GM18870 (cell line): ENCODE results near the gene C3orf20.

Experiments used
- ATAC-seq: cut with Tn5 transposase; IDR thresholded peaks from one replicate; pipeline ENCODE4 v1.9.1; 2021; ENCODE audit warnings: moderate library complexity; ENCODE audit not compliant: unreplicated experiment

The C3orf20 gene

DNA sequence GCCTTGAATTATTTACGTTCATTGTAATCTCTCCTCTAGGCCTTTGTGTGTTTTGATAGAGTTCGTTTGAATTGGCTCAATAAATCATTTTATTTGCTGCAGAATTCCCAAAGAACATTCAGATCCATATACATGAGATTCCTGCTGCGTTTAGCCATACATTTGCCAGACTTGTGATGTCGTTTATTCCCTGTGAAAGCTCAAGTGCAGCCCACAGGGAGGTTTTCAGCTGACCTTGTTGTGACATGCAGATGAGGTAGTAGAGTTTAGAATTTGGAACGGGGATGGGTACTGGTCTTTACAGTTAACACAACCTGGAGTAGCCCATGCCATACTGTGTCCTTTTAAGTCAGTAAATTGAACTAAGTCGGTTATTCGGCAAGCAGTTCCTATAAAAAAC is at the start of gene C3orf20:
TSS of gene C3orf20 (plus strand) at position 301 of the 400 bp plus-strand sequence. CDS start 7,573 bp downstream, outside the sequence.
- ATAC-seq: no peak

DNA sequence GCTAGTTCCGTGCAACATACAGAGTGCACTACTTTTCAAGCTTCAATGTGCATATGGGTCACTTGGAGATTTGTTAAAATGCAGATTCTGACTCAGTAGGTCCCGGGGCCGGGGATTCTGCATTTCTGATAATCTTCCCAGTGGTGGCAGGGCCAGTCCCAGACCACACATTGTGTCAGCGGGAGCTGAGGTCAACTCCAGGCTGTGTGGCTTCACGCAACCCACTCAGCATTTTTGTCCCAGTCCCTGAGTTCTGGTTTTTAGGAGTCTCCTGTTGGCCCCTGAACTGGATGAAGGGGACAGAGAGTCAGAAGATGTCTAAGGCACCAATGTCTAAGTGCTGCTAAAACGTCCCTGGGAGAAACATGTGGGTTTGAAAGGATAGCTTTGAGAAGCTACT is 49.5 kb upstream of the C3orf20 start:
- no peak for ATAC-seq

DNA sequence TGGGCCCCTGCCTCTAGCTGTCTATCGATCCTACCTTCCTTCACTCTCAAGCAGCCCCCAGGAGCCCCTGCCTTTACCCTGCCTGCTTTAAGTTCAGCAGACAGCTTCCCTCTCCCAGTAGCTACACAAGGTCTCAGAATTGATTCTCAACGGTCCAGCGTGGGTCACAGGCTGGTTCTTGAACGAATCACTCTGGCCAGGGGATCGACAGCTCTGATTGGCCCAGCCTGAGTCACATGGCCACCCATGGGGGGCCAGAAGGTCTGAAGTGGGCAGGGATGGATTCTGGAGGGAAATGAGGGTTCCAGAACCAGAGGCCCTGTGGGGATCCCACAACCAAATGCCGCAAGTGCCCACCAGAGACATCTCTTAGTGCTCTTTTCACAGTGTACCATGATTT is 47.1 kb upstream of the C3orf20 start:
- ATAC-seq: no peak

DNA sequence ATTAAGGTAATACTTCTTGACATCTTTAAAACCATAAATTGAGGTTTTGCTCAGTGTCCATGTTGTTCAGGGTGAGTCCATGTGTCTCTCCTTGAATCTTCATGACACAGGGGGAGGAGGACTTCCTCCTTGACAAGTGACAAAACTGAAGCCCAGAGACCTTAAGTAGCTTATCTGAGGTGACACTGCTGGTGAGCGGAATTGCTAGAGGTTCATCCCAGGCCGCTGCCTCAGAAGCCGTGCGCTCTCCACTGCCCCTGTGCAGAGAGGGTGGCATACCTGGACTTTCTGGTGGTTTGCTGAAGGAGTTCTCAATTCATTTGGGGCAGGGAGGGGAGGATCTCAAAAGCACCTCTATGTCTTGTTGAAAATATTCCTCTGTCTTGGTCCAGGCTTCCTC is 46.5 kb upstream of the C3orf20 start:
- no peak for ATAC-seq

DNA sequence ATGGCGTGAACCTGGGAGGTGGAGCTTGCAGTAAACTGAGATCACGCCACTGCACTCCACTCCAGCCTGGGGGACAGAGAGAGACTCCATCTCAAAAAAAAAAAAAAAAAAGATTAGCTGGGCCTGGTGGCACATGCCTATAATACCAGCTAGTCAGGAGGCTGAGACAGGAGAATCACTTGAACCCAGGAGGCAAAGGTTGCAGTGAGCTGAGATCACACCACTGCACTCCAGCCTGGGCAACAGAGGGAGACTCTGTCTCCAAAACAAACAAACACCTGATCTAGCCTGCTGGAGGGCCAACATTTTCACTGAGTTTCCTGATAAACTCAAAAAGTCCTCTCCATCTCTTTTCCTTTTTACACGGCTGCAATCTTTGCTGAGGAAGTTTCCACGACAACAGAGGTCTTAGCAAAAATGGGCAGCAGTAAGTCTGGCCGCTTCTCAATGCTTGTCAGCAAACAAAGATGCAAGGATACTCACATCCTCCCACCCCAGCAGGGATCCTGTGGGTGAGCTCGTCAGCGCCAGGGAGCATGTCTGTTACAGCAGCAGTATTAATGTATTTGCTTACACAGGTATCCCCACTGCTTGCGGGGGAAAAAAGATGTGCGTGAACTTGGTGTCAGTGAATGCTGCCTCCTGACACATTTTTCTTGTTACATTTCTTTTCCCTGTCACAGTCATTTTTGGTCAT is 44.4 kb upstream of the C3orf20 start:
- ATAC-seq: no peak

DNA sequence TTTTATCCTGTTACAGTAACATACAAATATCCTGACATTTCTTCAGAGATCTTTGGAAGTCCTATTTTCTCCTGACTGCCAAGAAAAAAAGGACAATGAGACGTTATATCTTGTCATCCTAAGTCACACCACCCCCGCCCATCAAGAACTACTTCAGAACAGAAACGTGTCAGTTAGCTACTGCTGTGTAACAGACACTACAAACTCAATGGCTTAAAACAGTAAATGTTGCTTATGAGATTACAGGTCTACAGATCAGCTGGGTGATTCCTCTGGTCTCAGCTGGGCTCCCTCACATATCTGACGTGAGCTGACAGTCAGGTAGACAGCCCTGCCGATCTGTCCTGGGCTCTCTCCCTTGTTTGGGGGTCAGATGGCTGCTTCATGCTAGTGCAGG is 43.8 kb upstream of the C3orf20 start:
- ATAC-seq: no peak

DNA sequence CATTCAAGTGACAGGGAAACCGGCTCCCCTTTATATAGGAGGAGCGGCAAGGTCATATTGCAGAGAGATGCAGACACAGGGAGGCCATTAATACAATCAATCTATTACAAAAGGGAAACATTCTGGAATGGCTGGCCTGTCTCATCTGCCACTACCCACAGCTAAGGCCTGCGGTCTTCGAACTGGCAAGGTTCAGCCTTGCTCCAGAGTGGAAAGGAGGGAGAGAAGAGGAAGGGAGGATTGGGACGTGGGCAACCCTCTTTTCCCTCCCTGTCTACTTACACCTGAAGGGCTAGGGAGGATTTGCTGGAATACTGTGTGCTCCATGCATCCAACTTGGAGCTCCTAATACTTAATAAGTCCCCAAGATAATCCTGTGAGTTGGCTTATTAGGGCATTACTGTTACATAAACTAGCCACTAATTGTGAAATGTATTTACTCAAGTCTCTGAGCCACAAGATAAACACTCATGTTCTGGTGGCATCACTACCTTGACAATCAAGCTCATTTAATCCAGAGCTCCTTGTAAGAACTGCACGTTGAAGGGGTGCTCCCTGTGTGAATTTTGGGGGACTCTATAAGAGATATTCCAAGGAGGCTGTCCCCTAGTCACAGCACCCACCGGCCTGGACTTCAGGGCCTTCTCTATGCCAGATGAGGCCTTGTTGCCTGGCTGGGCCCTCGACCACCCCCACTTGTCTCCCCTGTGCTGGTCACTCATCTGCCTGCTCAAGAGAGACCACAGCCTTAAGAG is 43.1 kb upstream of the C3orf20 start:
- ATAC-seq: no peak

DNA sequence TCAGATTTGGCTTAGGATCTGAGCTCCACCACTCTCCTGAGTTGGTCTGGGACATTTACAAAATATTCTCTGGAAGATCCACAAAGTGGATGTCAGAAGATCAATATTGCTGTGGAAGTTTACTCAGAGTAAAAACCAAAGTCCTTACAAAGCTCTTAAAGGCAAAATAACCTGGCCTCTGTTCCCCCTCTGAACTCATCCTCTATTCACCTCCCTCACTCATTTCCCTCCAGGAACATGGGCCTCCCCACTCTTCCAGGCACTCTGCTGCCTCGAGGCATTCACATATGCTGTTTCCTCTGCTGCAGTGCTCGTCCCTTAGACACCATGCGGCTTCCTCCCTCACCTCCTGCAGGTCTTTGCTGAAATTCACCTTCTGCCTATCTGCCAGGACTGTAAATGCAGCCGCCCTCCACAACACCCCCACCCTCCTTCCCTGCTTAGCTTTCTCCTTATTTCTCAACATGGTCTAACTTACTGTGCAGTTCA is 42.5 kb upstream of the C3orf20 start:
- no peak for ATAC-seq

DNA sequence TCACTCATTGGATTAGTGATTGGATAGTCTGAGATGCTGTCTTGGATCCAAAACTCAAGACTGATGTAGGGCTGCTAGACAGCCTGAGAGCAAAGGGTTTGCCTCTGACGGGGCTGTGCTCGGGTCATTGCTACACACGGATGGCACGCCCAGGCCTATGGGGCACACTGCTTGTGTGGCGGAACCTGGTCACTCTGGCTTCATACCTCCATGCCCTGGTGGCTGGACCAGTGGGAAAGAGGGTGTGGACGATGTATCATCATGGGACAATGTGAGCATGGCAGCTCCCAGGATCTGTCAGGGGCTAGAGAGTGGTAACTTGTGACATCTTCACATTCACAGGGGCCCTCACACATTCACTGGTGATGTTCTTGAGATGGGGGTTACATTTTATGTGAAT is 41.5 kb upstream of the C3orf20 start:
- no peak for ATAC-seq

DNA sequence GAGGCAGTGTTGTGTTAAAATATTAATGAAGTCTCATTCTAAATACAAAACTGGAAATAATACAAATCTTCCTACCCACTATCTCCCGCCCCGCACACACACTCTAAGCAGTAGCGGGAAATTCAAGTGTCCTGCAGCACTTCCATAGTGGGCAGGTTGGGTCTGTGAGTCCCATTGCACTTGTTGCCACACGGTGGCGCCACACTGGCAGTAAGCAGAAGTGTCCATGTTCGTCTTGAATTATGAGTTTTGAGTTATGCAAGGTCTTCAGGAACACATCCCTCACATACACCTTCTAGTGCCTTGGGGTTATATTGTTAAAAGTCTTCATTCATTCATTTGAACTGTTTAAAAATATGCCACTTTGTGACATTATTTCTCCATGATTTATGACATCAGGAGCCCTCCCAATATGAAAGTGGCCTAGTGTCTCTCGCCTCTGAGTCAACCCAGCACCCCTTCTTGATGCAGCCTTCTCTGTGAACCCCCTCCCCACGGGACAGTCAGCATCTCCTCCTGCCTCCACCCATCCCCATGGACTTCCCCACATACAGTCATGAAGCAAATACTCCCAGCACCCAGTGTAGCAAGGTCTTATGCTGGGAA is 41.0 kb upstream of the C3orf20 start:
- no peak for ATAC-seq

DNA sequence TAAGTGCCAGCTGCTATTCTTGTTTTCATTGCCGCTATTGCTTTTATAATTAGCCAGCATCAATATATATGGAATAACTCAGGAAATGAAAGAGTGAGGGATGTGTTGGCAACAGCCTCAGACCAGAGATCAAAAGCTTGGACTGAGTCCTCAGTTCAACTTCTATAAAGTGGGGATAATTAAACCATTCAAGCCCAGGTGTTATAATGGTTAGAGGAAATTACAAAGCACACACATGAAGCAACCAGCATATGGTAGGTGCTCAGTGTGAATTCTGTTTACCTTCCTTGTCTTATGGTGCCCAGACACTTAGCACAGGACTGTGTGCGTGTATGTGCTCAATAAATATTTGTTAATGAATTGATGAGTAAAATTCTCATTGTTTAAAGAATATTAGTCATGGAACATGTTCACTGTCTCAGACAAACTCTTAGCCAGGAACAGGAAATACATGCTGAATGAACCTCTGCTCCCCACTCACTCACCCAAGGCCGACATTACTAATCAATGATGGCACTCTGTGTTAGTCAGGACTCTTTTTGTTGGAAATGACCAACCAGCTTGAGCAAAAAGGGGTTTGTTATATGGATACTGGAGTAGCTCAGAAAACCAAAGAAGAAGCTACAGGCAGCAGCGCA is 40.1 kb upstream of the C3orf20 start:
- no peak for ATAC-seq

DNA sequence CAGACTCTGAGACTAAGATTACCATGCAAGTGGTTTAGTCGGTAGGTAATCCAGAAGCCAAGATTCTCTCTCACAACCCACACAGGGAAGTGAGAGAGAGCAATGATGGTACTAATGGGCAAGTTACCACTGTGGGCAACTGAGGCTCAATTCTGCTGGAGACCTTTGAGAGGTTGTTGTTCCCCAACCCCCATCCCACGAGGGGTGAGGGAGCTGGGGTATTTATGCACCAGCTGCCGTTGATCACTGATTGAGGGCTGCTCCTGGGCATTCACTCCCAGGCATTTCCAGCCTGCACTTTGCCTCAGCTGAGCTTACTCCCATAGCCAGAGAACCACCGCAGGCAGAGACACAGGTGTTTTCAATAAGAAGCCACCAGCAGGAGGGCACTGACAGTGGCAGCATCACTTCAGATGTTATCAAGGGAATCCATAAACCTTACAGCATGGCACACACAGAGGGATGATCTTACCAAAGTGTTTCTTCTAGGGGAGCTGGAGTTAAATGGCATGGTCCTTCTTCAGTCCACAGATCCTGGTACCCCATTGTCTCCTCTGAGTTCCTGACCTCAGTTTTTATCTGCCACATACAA is 38.3 kb upstream of the C3orf20 start:
- no peak for ATAC-seq

DNA sequence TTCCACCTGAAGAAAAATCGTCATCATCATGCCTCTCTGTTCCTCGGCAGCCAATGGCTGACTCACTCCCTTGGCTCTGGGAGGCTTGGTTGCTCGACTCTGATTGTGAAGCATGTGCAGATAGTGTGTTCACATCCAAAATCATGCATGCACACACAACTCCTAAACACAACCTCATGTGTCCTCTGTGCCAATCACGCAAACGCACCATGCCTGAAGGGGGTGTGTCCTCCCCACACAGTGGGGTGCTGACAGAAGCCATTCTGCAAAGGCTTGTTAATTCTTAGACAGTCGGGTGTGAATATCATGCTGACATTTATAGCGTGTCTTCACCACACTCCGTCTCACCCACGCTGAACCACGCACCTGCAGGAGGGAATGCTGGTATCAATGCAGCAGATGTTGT is 34.8 kb upstream of the C3orf20 start:
- ATAC-seq: no peak

DNA sequence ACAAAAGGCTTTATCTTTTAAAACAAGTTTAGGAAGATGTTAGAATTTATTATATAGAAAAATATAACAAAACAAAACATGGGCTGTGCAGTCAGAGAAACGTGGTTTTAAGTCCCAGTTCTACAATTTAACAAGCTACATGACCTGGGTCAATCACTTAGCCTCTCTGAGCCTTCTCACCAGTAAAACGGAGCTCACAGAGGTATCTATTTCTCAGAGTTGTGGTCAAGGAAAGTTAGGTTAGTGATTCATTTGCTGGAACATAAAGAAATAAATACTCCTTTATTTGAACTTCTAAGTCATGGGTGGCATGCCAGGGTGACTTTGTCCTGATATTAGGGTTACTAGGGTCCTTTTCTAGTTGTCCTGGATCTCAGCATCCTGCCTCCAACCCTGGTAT is 34.2 kb upstream of the C3orf20 start:
- no peak for ATAC-seq

DNA sequence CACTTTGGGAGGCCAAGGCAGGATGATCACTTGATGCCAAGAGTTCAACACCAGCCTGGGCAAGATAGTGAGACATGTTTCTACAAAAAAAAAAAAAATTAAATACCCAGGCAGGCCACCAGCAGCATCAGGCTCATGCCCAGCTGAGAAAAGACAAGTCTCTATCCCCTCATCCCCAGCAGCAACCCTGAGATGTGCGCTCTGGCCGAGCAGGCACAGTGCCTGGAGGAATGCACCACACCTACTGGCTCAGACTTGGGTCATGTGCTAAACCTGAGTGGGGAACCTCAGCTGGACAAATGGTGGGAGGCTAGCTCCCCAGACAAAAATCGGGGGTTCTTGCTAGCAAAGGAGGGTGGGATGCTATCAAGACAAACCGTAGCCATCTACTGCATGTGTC is 33.6 kb upstream of the C3orf20 start:
- ATAC-seq: no peak

DNA sequence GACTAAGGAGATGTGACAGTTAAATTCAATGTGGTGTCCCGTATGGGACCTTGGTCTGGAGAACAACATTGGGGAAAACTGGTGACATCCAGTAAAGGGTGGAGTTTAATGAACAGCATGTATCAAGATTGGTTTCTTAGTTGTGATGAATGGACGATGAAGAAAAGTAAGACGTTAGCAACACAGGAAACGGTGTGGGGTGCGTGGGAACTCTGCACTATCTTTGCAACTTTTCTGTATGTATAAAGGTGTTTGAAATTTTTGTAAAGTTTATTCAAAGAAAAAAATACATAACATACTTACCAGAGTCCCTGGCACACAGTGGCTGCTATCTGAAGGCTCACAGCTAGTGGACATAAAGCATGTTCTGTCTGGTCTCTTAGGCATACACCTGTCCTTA is 29.5 kb upstream of the C3orf20 start:
- ATAC-seq: no peak

DNA sequence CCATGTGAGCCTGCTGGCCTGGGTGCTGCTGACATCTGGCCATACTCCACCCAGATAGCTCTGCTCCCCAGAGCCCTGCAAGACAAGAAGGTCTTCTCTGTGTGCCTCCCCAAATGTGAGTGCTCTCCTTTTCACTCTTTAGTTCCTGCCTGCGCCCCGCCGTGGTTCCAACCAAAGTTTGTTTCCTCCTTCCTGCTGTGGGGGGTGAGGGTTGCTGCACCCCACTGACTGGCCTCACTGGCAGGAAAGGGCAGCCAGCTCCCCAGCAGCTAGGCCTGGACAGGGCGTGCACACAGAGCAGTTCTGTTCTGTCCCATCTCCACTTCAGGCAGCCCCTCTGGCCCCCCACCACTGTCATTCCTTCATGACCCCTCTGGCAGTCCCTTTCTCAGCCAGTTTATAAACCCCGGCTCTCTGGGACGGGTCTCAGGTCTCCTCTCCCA is 28.8 kb upstream of the C3orf20 start:
- ATAC-seq: no peak

DNA sequence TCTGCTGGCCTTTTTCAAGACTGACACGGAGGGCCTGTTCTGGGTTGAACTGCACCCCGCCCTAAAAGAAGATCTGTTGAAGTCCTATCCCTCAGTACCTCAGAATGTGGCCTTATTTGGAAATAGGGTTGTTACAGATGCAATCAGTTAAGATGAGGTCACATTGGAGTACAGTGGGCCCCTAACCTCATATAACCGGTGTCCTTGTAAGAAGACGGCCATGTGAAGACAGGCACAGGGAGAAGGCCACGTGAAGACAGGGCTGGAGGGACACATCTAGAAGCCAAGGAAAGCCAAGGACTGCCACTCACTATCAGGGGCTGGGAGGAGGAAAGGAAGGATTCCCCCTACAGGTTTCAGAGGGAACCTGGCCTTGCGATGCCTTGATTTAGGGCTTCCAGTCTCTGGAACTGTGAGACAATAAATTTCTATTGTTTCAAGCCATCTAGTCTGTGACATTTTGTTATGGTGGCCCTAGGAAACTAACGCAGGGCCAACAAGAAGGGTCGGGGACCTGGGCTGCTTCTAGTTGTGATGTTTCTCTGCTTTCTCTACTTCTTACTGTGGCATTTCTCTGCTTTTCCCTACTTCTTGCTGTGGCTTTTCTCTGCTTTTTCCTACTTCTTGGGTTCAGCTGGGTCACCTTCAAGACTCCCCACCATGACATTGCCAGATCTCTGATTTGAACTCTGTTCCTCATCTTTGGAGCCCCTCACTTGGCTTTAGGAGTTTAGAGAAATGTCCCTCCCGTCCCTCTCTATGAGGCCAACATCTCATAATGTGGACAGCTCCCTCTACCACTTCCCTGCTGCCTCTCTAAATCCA is 28.1 kb upstream of the C3orf20 start:
- no peak for ATAC-seq

DNA sequence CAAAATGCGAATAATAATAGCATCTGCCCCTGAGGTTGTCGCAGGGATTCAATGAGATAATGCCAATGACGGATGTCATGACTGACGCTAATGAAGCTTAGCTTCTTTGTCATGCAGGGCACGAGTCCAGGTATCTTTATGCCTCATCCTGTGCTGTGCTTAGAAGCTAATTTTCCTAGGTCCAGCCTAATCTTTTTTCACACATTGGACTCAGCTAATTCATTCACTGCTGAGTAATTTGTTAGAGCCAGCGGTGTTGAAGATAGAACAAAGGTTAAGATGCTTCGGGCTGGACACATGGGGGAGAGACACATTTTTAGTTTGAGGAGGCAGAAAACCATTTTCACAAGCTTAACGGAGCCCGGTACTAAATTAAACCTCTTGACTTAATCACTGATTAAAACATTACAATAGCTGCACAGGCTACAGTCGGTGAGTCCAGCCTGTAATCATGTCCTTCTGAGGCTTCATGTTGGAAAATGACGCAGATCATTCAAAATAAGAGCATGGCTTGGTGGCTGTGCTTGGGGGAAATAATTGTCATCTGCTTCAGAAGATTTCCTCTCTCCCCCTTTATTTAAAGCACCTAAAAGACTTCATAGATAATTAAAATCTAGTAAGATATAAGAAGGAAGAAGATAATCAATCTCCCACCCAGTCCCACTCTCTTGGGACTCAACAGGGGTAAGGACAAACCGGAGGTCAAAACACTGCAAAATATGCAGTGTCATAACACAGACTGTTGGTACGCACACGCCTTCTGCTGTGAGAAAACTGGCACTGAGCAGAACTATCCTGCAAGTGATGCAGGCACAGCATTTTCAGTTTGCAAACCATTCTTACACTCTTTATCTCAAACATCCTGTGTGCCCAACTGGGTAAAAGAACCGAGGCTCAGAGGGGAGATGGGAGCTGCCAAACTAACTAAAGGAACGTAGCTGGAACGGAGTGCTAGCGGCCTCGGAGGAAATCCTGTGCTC is 26.7 kb upstream of the C3orf20 start:
- no peak for ATAC-seq
